Thoracic aorta (tissue), 2 donors: ENCODE data around the gene MACROD1. TPM values are rescaled to one million over a fixed set of nuclear protein-coding genes. Genes with fewer than 3 reads are reported as not detected.

Experiments used
- ATAC-seq: fragments of 150-250 bp; one replicate; pipeline ENCODE4 v1.8.0; 2017; ENCODE audit warnings: low read depth; ENCODE audit not compliant: insufficient number of reproducible peaks, low FRiP score
- DNase-seq: peaks from one replicate; pipeline ENCODE4 v3.0.0-alpha.2; 2020; ENCODE audit warnings: low spot score
- H3K27ac ChIP-seq, 2 donors: fragments of 200-600 bp; sonication (generic); 1 replicate in 1 of 2; 2 replicates in 1 of 2; pipeline ENCODE4 v1.5.1; 2016; ENCODE audit warnings: mild to moderate bottlenecking in 2 of 2, moderate library complexity in 2 of 2
- H3K27me3 ChIP-seq: fragments of 200-600 bp; sonication (generic); replicated peaks from 2 replicates; pipeline ENCODE4 v1.6.0; 2016; ENCODE audit warnings: mild to moderate bottlenecking; ENCODE audit not compliant: insufficient read depth
- H3K36me3 ChIP-seq: fragments of 200-600 bp; sonication (generic); one replicate; pipeline ENCODE4 v1.5.1; 2016
- H3K4me1 ChIP-seq, 2 donors: fragments of 200-600 bp; sonication (generic); 1 replicate in 1 of 2; 2 replicates in 1 of 2; pipeline versions ENCODE4 v1.5.1 to v1.6.0; 2016; ENCODE audit warnings: low read depth in 2 of 2, mild to moderate bottlenecking in 1 of 2; ENCODE audit not compliant: control insufficient read depth in 1 of 2
- H3K4me3 ChIP-seq: fragments of 200-600 bp; sonication (generic); 2 replicates; pipeline ENCODE4 v1.5.1; 2016; ENCODE audit warnings: mild to moderate bottlenecking
- H3K9me3 ChIP-seq: fragments of 200-600 bp; sonication (generic); 2 replicates; pipeline ENCODE4 v1.5.1; 2016
- total RNA-seq, 2 donors: library from RNA; depleted of rRNA; stranded (reverse); fragments of >200 nt; gene quantifications; one replicate each; pipeline versions ENCODE4 v1.1.0 to v1.2.3, GENCODE V29; 2016
- TF ChIP-seq, protein P1 (sequence below): fragments of 200-600 bp; sonication (generic); IDR thresholded peaks from one replicate; pipeline ENCODE4 v1.5.1; 2019; ENCODE audit warnings: antibody characterized with exemption

MACROD1 gene
- total RNA-seq, 2 donors from 2014 or later, result 15.8 to 17.6 TPM

DNA sequence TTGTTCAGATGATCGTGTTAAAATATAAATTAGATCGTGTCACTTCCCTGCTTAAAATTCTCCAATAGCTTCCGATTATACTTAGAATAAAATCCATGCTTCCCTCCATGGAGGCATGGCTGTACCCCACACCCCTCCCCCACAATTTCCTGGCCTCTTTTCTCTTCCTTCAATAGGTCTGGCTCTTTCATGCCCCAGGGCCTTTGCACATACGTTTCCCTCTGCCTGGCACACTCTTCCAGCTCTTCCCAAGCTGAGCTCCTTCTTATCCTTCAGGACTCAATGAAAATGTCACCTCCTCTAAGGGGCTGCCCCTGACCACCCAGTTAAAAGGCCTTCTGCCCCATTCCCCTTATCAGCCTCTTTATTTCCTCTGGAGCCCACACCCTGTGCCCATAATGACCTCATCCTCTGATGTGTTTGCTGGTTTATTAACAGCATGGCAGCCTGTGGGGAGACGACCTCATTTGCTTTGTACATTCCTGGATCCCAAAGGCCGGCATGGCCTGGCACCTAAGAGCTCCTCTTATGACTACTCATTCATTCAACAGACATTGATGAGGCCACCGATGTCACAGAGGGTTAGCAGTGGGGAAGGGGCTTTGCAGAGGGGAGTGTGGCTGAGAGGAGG lies 139.2 kb downstream of the MACROD1 start:
- ATAC-seq, result no peak
- H3K9me3 ChIP-seq, result no peaks in the 10 kb centered on the region
- H3K27ac ChIP-seq, result no peak overlapping the region
- DNase-seq, result no peak
- peaks cover 0 to 5% of the 10 kb centered on the region in 2 donors for H3K4me1 ChIP-seq
- no peaks in the 10 kb centered on the region for H3K27me3 ChIP-seq
- TF ChIP-seq, protein P1, sequence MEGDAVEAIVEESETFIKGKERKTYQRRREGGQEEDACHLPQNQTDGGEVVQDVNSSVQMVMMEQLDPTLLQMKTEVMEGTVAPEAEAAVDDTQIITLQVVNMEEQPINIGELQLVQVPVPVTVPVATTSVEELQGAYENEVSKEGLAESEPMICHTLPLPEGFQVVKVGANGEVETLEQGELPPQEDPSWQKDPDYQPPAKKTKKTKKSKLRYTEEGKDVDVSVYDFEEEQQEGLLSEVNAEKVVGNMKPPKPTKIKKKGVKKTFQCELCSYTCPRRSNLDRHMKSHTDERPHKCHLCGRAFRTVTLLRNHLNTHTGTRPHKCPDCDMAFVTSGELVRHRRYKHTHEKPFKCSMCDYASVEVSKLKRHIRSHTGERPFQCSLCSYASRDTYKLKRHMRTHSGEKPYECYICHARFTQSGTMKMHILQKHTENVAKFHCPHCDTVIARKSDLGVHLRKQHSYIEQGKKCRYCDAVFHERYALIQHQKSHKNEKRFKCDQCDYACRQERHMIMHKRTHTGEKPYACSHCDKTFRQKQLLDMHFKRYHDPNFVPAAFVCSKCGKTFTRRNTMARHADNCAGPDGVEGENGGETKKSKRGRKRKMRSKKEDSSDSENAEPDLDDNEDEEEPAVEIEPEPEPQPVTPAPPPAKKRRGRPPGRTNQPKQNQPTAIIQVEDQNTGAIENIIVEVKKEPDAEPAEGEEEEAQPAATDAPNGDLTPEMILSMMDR, result no peak
- H3K4me3 ChIP-seq, result no peak overlapping the region
- no peaks in the 10 kb centered on the region for H3K36me3 ChIP-seq

DNA sequence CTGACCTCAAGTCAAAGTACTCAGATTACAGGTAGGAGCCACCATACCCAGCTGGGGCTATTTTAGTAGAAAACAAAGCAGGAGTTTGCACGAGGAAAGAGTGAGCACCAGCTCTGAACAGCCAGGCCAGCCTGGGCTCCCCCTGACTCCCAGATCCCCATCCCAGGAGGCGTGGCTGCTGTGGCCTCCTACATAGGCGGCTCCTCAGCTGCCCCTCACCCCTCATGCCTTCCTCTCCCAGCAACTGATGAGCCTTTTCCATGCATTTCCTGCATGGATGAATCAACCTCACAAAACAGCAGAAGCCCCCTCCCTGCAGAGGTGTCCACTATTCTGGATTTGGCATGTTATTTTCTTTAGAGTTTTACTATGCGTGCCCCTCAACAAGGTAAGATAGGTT lies 140.7 kb downstream of the MACROD1 start:
- no peak for DNase-seq
- H3K27me3 ChIP-seq, result no peaks in the 10 kb centered on the region
- H3K4me3 ChIP-seq, result no peak overlapping the region
- no peaks in the 10 kb centered on the region for H3K9me3 ChIP-seq
- no peaks in the 10 kb centered on the region for H3K36me3 ChIP-seq
- no peak for ATAC-seq
- peaks cover 0 to 5% of the 10 kb centered on the region in 2 donors for H3K4me1 ChIP-seq
- TF ChIP-seq, protein P1, result no peak
- no peak overlapping the region for H3K27ac ChIP-seq

DNA sequence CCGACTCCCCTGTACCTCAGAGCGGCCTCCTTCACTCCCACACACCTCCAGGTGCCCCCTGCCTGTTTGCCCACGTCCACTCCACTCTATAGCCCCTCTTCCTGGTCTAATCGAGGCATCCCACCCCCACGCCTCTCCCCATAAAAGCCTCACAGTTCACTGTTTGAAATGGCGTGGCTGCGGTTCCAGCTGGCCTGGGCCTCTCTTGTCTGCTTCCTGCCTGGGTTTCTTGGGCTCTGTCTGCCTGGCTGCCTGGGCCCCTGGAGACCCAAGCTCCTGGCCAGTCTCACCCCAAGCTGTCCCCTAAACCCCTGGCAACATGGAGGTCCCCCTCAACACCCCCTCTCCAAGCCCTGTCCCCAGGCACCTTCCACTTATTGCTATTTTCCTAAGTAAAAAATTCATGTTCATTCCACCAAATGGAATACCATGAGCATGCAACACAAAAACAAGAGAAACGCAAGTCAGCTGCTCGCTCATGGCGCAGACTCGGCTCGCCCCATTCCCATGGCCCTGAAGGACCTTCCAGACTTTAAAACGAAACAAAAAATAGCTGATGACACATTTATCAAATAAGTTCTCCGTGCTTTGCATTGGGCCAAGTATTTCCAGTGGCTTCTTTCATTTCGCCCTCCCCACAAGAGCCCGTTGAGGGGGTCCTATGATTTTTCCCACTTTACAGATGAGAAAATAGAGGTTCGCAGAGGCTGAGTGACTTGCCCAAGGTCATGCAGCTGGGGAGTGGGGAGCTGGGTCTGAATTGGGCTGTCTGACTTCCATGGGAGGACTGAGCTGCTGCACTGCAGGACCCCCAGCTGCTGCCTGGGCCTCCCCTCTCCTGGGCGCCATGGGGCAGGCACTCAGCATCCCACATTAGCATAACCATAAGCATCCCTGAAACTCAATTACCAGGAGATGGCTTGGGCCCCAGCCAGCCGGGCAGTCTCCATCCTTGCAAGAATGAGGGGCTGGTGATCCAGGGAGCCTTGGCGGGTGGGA lies 141.9 kb downstream of the MACROD1 start:
- no peak for ATAC-seq
- Histone ChIP-seq H3K4me3 (no peak overlapping the region), H3K27me3 (no peaks in the 10 kb centered on the region), H3K9me3 (no peaks in the 10 kb centered on the region), H3K27ac (no peak overlapping the region), H3K36me3 (no peaks in the 10 kb centered on the region), H3K4me1 (peaks cover 0 to 5% of the 10 kb centered on the region in 2 donors)
- no peak for DNase-seq
- TF ChIP-seq, protein P1, result no peak

DNA sequence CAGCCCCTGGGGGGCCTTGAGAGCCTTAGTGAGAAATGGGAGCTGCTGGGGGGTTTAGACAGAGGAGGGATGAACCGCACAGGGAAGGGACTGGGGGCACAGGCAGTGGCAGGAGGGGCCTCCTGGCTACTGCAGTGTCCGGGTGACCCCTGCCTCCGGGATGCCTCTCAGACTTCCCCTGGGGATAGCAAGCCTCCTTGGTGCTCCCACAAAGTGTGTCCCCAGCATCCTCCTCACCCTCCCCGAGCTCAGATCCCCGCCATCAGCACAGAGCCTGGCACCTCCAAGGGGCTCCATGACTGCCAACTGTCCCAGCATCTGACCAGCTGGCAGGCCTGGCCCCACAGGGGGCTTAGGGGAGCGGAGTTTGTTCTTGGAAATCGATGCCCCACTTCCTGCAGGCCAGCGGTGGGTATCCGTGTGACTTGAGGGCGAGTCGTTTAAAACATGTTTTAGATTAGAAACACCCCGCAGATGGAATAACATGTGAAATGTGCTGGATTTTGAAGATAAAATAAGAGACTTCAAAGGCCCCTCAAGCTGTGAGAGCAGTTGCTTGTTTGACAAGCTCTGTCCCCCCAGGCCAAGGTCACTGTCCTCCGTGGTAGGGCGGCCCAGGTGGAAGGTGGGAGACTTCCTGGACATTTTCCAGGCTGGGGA lies 143.7 kb downstream of the MACROD1 start:
- no peaks in the 10 kb centered on the region for H3K36me3 ChIP-seq
- no peaks in the 10 kb centered on the region for H3K4me1 ChIP-seq
- TF ChIP-seq, protein P1, result no peak
- no peaks in the 10 kb centered on the region for H3K27me3 ChIP-seq
- no peak overlapping the region for H3K4me3 ChIP-seq
- ATAC-seq, result no peak
- no peaks in the 10 kb centered on the region for H3K9me3 ChIP-seq
- DNase-seq, result no peak
- no peak overlapping the region for H3K27ac ChIP-seq

DNA sequence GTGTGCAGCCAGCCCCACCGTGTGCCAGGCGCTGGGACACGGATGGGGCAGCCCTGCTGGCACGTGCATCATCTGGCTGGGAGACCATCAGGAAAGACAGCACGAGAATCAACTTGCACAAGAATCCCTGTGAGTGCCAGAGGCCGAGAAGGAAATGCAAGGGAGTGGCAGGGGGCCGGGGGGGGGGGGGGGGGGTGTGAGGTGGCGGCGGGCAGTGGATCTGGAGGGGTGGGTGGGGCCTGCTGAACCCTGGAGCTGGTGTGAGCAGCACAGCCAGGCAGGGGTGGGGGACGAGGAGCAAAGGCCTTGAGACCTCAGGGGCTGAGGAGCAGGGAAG lies 144.2 kb downstream of the MACROD1 start:
- H3K4me1 ChIP-seq, result no peaks in the 10 kb centered on the region
- no peak for DNase-seq
- TF ChIP-seq, protein P1, result no peak
- H3K27ac ChIP-seq, result no peak overlapping the region
- no peaks in the 10 kb centered on the region for H3K9me3 ChIP-seq
- no peaks in the 10 kb centered on the region for H3K27me3 ChIP-seq
- H3K36me3 ChIP-seq, result no peaks in the 10 kb centered on the region
- no peak overlapping the region for H3K4me3 ChIP-seq
- no peak for ATAC-seq
